Skeletal muscle tissue (tissue), 4 donors: ENCODE results near the gene MARK4. TPM values are rescaled to one million over a fixed set of nuclear protein-coding genes. Genes with fewer than 3 reads are reported as not detected.
"Not testable (repeated sequence)": the region's sequence is repeated elsewhere in the genome, so short reads cannot be mapped to it uniquely, and the experiment has no call there.

Experiments
- H3K27ac ChIP-seq: one replicate; pipeline ENCODE4 v1.7.0; 2013; ENCODE audit warnings: mild to moderate bottlenecking, low read depth, low read length, inconsistent platforms
- H3K27me3 ChIP-seq, 3 donors: one replicate each; pipeline ENCODE4 v1.7.0; 2013; ENCODE audit warnings: low read length in 3 of 3; ENCODE audit not compliant: control insufficient read depth in 3 of 3, insufficient read depth in 3 of 3
- H3K36me3 ChIP-seq, 3 donors: one replicate each; pipeline ENCODE4 v1.7.0; 2013; ENCODE audit warnings: low read length in 3 of 3; ENCODE audit not compliant: control insufficient read depth in 3 of 3, insufficient read depth in 3 of 3
- H3K4me1 ChIP-seq, 3 donors: one replicate each; pipeline ENCODE4 v1.7.0; 2013; ENCODE audit warnings: low read length in 3 of 3, mild to moderate bottlenecking in 3 of 3; ENCODE audit not compliant: control insufficient read depth in 3 of 3, insufficient read depth in 3 of 3
- H3K4me3 ChIP-seq, 3 donors: one replicate each; pipeline ENCODE4 v1.7.0; 2013; ENCODE audit warnings: low read length in 3 of 3
- H3K9ac ChIP-seq, 3 donors: one replicate each; pipeline ENCODE4 v1.7.0; 2013; ENCODE audit warnings: low read length in 3 of 3, mild to moderate bottlenecking in 3 of 3, moderate library complexity in 2 of 3, low read depth in 1 of 3
- H3K9me3 ChIP-seq, 3 donors: one replicate each; pipeline ENCODE4 v1.7.0; 2013; ENCODE audit warnings: low read length in 3 of 3; ENCODE audit not compliant: control insufficient read depth in 3 of 3
- total RNA-seq: library from RNA; depleted of rRNA; stranded (reverse); fragments of >200 nt; gene quantifications from one replicate; pipeline ENCODE4 v1.2.3, GENCODE V29; 2014
- donor health status: Osteomylitis.

Gene MARK4
- total RNA-seq, 1 donor from 2014 or later: 15.7 TPM

DNA sequence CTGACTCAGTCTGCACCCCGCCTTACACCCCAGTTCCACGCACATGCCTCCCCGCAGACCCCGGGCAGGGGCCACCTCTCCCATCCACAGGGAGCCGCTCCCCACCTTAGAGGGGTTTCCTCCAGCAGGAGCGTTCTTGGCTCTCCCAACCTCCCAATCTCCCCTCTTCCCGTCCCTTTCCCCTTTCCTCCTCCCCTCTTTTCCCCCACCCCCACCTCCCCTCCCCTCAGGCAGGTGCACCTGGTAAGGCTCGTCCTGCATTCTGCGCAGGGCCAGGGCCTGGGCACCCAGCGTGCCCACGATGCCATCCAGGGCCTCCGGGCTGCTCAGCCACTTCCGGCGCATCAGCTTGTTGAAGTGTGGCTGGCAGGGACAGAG, 33.1 kb upstream of the MARK4 start:
- Histone ChIP-seq H3K4me1 (peaks cover 4 to 6% (median 6%) of the 10 kb centered on the region in 3 donors), H3K9ac (no peak overlapping the region), H3K27me3 (peaks cover 34 to 47% (median 37%) of the 10 kb centered on the region in 3 donors), H3K27ac (no peak overlapping the region), H3K9me3 (no peaks in the 10 kb centered on the region), H3K4me3 (no peak overlapping the region), H3K36me3 (no peaks in the 10 kb centered on the region)

- Histone ChIP-seq H3K36me3 (no peaks in the 10 kb centered on the region), H3K27me3 (peaks cover 34 to 47% (median 37%) of the 10 kb centered on the region in 3 donors), H3K4me3 (no peak overlapping the region)
These were observed 32.6 kb upstream of the MARK4 start for GRCh38 chr19:45218426-45218825.

GRCh38 chr19:45218911-45219743, 31.9 kb upstream of the MARK4 start:
- H3K27ac ChIP-seq: no peak overlapping the region
- H3K9me3 ChIP-seq: no peaks in the 10 kb centered on the region
- H3K36me3 ChIP-seq: no peaks in the 10 kb centered on the region
- peaks cover 34 to 48% (median 37%) of the 10 kb centered on the region in 3 donors for H3K27me3 ChIP-seq
- no peak overlapping the region for H3K4me3 ChIP-seq
- peaks cover 4 to 6% (median 6%) of the 10 kb centered on the region in 3 donors for H3K4me1 ChIP-seq
- no peak overlapping the region for H3K9ac ChIP-seq

More at GRCh38 chr19:45218426-45218825, 32.6 kb upstream of the MARK4 start:
- H3K9me3 ChIP-seq: no peaks in the 10 kb centered on the region
- no peak overlapping the region for H3K27ac ChIP-seq
- H3K4me1 ChIP-seq: peaks cover 4 to 6% (median 6%) of the 10 kb centered on the region in 3 donors
- no peak overlapping the region for H3K9ac ChIP-seq

DNA sequence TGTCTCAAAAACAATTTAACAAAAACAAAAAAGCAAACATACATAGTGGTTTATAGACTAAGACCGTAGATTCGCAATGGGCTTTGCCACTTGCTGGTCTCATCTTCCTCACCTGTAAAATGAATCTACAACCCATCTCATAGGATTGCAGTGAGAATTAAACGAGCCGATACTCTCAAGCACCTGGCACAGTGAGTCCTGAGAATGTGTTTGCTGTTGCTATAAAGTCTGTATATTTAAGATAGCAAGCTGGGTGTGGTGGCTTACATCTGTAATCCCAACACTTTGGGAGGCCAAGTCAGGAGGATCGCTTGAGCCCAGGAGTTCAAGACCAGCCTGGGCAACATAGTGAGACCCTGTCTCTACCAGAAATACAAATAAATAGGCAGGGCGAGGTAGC, 28.3 kb upstream of the MARK4 start:
- Histone ChIP-seq H3K36me3 (no peaks in the 10 kb centered on the region), H3K4me1 (peaks cover 0 to under 1% (median 0%) of the 10 kb centered on the region in 3 donors), H3K27ac (no peak overlapping the region), H3K9ac (no peak overlapping the region), H3K9me3 (no peaks in the 10 kb centered on the region), H3K4me3 (no peak overlapping the region), H3K27me3 (peaks cover 13 to 27% (median 17%) of the 10 kb centered on the region in 3 donors)

GRCh38 chr19:45223879-45224278, 27.2 kb upstream of the MARK4 start:
- no peak overlapping the region for H3K27ac ChIP-seq
- no peaks in the 10 kb centered on the region for H3K9me3 ChIP-seq
- no peak overlapping the region for H3K9ac ChIP-seq
- H3K27me3 ChIP-seq: peaks cover 5 to 22% (median 8%) of the 10 kb centered on the region in 3 donors
- no peaks in the 10 kb centered on the region for H3K4me1 ChIP-seq
- no peak overlapping the region for H3K4me3 ChIP-seq
- H3K36me3 ChIP-seq: no peaks in the 10 kb centered on the region

DNA sequence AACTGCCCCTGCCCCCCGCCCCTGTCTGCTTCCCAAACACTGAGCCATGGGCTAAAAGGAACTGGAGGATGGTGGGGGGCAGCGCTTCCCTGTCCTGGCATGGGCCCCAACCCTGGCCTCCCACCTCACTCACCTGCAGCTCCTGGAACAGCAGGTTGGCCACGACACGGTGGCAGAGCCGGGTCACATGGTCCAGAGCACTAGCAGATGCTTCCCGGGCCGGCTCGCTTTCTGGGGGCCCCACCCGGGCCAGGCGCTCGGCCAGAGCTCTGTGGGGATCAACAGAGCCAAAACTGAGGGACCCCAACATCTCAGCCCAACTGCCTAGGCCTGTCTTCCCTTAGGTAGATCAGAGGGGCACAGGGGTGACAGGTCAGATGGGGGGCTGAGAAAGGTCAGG, 26.4 kb upstream of the MARK4 start:
- Histone ChIP-seq H3K4me3 (no peak overlapping the region), H3K4me1 (no peaks in the 10 kb centered on the region), H3K9me3 (no peaks in the 10 kb centered on the region), H3K27ac (no peak overlapping the region), H3K27me3 (peaks cover under 1 to 22% (median 7%) of the 10 kb centered on the region in 3 donors), H3K9ac (no peak overlapping the region), H3K36me3 (no peaks in the 10 kb centered on the region)

GRCh38 chr19:45229056-45229455, 22.0 kb upstream of the MARK4 start:
- not testable (repeated sequence) for H3K9ac ChIP-seq, H3K27ac ChIP-seq

GRCh38 chr19:45231891-45232290, 19.2 kb upstream of the MARK4 start:
- Histone ChIP-seq H3K9ac (no peak overlapping the region), H3K9me3 (no peaks in the 10 kb centered on the region), H3K4me3 (no peak overlapping the region), H3K36me3 (no peaks in the 10 kb centered on the region), H3K27ac (no peak overlapping the region), H3K4me1 (peaks cover 0 to 3% (median 0%) of the 10 kb centered on the region in 3 donors), H3K27me3 (peaks cover 22 to 36% (median 23%) of the 10 kb centered on the region in 3 donors)

More at GRCh38 chr19:45229056-45229455, 22.0 kb upstream of the MARK4 start:
- H3K9me3 ChIP-seq, H3K4me1 ChIP-seq, H3K4me3 ChIP-seq, H3K36me3 ChIP-seq: not testable (repeated sequence)
- H3K27me3 ChIP-seq: peaks cover 9 to 23% (median 15%) of the 10 kb centered on the region in 3 donors

DNA sequence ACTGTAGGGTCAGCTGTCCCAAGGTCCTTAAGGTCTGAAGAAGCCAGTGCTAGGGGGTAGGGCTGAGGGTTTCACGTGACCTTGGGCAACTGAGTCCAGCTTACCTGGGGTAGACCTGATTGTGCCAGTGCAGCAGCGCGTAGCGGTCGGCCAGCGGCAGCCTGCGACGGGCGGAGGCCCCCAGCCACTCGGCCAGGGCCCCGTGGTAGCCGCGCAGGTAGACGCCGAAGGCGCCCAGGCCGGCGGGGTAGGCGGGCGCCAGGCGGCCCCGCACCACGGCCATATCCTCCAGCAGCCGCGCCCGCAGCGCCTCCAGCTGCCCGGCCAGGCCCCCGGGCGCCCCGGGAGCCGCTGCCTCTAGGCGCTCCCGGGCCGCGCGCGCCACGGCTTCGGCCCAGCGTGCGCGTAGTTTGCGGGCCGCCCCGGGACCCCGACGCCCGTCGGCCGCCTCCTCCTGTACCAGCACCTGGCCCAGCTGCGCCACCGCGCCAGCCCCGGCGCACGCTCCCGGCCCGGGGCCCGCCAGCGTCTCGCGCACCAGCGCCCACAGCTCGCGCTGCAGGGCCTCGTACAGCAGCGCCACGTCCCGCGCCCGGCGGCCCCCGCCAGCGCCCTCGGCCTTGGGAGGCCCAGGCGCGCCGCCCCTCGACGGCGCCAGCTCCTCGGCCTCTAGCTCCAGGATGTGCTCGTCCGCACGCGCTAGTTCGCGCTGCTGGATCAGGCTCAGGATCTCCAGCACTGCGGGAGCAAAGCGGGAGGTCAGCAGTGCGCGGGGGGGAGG, 16.8 kb upstream of the MARK4 start:
- Histone ChIP-seq H3K27ac (no peak overlapping the region), H3K9me3 (no peaks in the 10 kb centered on the region), H3K4me1 (peaks cover 0 to 3% (median 0%) of the 10 kb centered on the region in 3 donors), H3K9ac (no peak overlapping the region), H3K36me3 (no peaks in the 10 kb centered on the region), H3K4me3 (no peak overlapping the region), H3K27me3 (peaks cover 29 to 45% (median 30%) of the 10 kb centered on the region in 3 donors)

DNA sequence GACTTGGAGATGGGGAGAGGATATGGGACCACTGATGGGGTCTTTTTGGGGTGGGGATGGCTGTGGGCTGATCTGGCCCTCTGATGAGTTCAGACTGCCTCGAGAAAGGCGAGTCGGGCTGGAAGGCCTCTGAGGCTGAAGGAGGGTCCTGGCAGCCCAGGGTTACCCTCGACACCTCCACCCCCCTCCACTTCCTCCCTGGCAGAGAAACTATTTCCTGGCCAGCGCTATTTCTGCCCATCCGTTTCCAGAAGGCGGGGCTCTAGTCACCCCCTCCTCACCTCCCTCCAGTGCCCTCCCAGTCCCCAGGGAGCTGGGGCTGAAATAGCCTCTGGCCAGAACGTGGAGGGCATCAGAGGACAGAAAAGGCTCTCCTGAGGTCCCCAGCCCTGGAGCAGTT, 15.6 kb upstream of the MARK4 start:
- peaks cover 29 to 45% (median 30%) of the 10 kb centered on the region in 3 donors for H3K27me3 ChIP-seq
- H3K4me3 ChIP-seq: no peak overlapping the region
- H3K9ac ChIP-seq: no peak overlapping the region

More for the DNA sequence above, 15.6 kb upstream of the MARK4 start:
- Histone ChIP-seq H3K9me3 (no peaks in the 10 kb centered on the region), H3K27ac (no peak overlapping the region), H3K36me3 (no peaks in the 10 kb centered on the region), H3K4me1 (peaks cover 0 to 3% (median 0%) of the 10 kb centered on the region in 3 donors)
